Measurements from ENCODE around the gene AKNAD1.

The AKNAD1 gene

GRCh38 chr1:108829498-108829916 lies 27.4 kb downstream of the AKNAD1 start:
- Histone ChIP-seq H3K79me2 (ENCODE audit: control insufficient read depth, insufficient read depth, low read length, unreplicated experiment) (no peaks in the 10 kb centered on the region), H3K4me1 (ENCODE audit: control insufficient read depth, insufficient read depth, low read length, unreplicated experiment) (peaks cover 45% of the 10 kb centered on the region), H3K36me3 (ENCODE audit: insufficient read depth, low read length) (no peaks in the 10 kb centered on the region), H3K27ac (ENCODE audit: low read depth, low read length) (peak overlapping the region; percentile 99), H3K4me3 (ENCODE audit: low read depth, low read length) (peak overlapping the region; percentile 52), H3K27me3 (ENCODE audit: insufficient read depth, low read length) (no peaks in the 10 kb centered on the region), H2AFZ (ENCODE audit: low read length, unreplicated experiment) (no peak overlapping the region)

- H3K27ac ChIP-seq (ENCODE audit: low read depth, low read length): peak overlapping the region; percentile 99
- H3K79me2 ChIP-seq (ENCODE audit: control insufficient read depth, insufficient read depth, low read length, unreplicated experiment): no peaks in the 10 kb centered on the region
- H3K4me3 ChIP-seq (ENCODE audit: low read depth, low read length): peak overlapping the region; percentile 46
- H3K36me3 ChIP-seq (ENCODE audit: insufficient read depth, low read length): no peaks in the 10 kb centered on the region
- H3K4me1 ChIP-seq (ENCODE audit: control insufficient read depth, insufficient read depth, low read length, unreplicated experiment): peaks cover 45% of the 10 kb centered on the region
- peak overlapping the region; percentile 59 for H2AFZ ChIP-seq (ENCODE audit: low read length, unreplicated experiment)
- no peaks in the 10 kb centered on the region for H3K27me3 ChIP-seq (ENCODE audit: insufficient read depth, low read length)
Observed at GRCh38 chr1:108828074-108828961, 28.6 kb downstream of the AKNAD1 start.

GRCh38 chr1:108826081-108826635 lies 30.7 kb downstream of the AKNAD1 start:
- Histone ChIP-seq H2AFZ (ENCODE audit: low read length, unreplicated experiment) (no peak overlapping the region), H3K79me2 (ENCODE audit: control insufficient read depth, insufficient read depth, low read length, unreplicated experiment) (no peaks in the 10 kb centered on the region)

GRCh38 chr1:108824051-108824450 lies 32.8 kb downstream of the AKNAD1 start:
- H3K36me3 ChIP-seq (ENCODE audit: insufficient read depth, low read length): no peaks in the 10 kb centered on the region
- no peaks in the 10 kb centered on the region for H3K27me3 ChIP-seq (ENCODE audit: insufficient read depth, low read length)
- H3K4me1 ChIP-seq (ENCODE audit: control insufficient read depth, insufficient read depth, low read length, unreplicated experiment): peaks cover 13% of the 10 kb centered on the region
- no peak overlapping the region for H2AFZ ChIP-seq (ENCODE audit: low read length, unreplicated experiment)
- no peak overlapping the region for H3K4me3 ChIP-seq (ENCODE audit: low read depth, low read length)
- H3K79me2 ChIP-seq (ENCODE audit: control insufficient read depth, insufficient read depth, low read length, unreplicated experiment): no peaks in the 10 kb centered on the region
- H3K27ac ChIP-seq (ENCODE audit: low read depth, low read length): no peak overlapping the region

More at GRCh38 chr1:108826081-108826635, 30.7 kb downstream of the AKNAD1 start:
- no peak overlapping the region for H3K4me3 ChIP-seq (ENCODE audit: low read depth, low read length)
- peaks cover 33% of the 10 kb centered on the region for H3K4me1 ChIP-seq (ENCODE audit: control insufficient read depth, insufficient read depth, low read length, unreplicated experiment)
- no peaks in the 10 kb centered on the region for H3K27me3 ChIP-seq (ENCODE audit: insufficient read depth, low read length)
- no peaks in the 10 kb centered on the region for H3K36me3 ChIP-seq (ENCODE audit: insufficient read depth, low read length)
- no peak overlapping the region for H3K27ac ChIP-seq (ENCODE audit: low read depth, low read length)

GRCh38 chr1:108823632-108824031 lies 33.3 kb downstream of the AKNAD1 start:
- H3K4me1 ChIP-seq (ENCODE audit: control insufficient read depth, insufficient read depth, low read length, unreplicated experiment): peaks cover 9% of the 10 kb centered on the region
- no peaks in the 10 kb centered on the region for H3K79me2 ChIP-seq (ENCODE audit: control insufficient read depth, insufficient read depth, low read length, unreplicated experiment)
- H3K27ac ChIP-seq (ENCODE audit: low read depth, low read length): no peak overlapping the region

GRCh38 chr1:108819878-108820277 lies 37.0 kb downstream of the AKNAD1 start:
- no peak overlapping the region for H3K27ac ChIP-seq (ENCODE audit: low read depth, low read length)
- H3K36me3 ChIP-seq (ENCODE audit: insufficient read depth, low read length): no peaks in the 10 kb centered on the region
- H3K79me2 ChIP-seq (ENCODE audit: control insufficient read depth, insufficient read depth, low read length, unreplicated experiment): no peaks in the 10 kb centered on the region
- H3K27me3 ChIP-seq (ENCODE audit: insufficient read depth, low read length): no peaks in the 10 kb centered on the region
- no peak overlapping the region for H2AFZ ChIP-seq (ENCODE audit: low read length, unreplicated experiment)
- H3K4me3 ChIP-seq (ENCODE audit: low read depth, low read length): no peak overlapping the region
- H3K4me1 ChIP-seq (ENCODE audit: control insufficient read depth, insufficient read depth, low read length, unreplicated experiment): peaks cover 26% of the 10 kb centered on the region

More at GRCh38 chr1:108823632-108824031, 33.3 kb downstream of the AKNAD1 start:
- Histone ChIP-seq H3K4me3 (ENCODE audit: low read depth, low read length) (no peak overlapping the region), H3K27me3 (ENCODE audit: insufficient read depth, low read length) (no peaks in the 10 kb centered on the region), H2AFZ (ENCODE audit: low read length, unreplicated experiment) (no peak overlapping the region), H3K36me3 (ENCODE audit: insufficient read depth, low read length) (no peaks in the 10 kb centered on the region)

GRCh38 chr1:108817811-108818210 lies 39.1 kb downstream of the AKNAD1 start:
- Histone ChIP-seq H3K27me3 (ENCODE audit: insufficient read depth, low read length) (no peaks in the 10 kb centered on the region), H3K4me3 (ENCODE audit: low read depth, low read length) (no peak overlapping the region), H3K27ac (ENCODE audit: low read depth, low read length) (peak overlapping the region; percentile 68; the same call in 1 of the 2 replicates), H3K36me3 (ENCODE audit: insufficient read depth, low read length) (no peaks in the 10 kb centered on the region), H3K79me2 (ENCODE audit: control insufficient read depth, insufficient read depth, low read length, unreplicated experiment) (no peaks in the 10 kb centered on the region), H2AFZ (ENCODE audit: low read length, unreplicated experiment) (no peak overlapping the region), H3K4me1 (ENCODE audit: control insufficient read depth, insufficient read depth, low read length, unreplicated experiment) (peaks cover 31% of the 10 kb centered on the region)

- H3K27ac ChIP-seq (ENCODE audit: low read depth, low read length): peak overlapping the region; percentile 96
- no peaks in the 10 kb centered on the region for H3K27me3 ChIP-seq (ENCODE audit: insufficient read depth, low read length)
- H3K4me1 ChIP-seq (ENCODE audit: control insufficient read depth, insufficient read depth, low read length, unreplicated experiment): peaks cover 31% of the 10 kb centered on the region
- H3K79me2 ChIP-seq (ENCODE audit: control insufficient read depth, insufficient read depth, low read length, unreplicated experiment): no peaks in the 10 kb centered on the region
- H2AFZ ChIP-seq (ENCODE audit: low read length, unreplicated experiment): peak overlapping the region; percentile 54
- peak overlapping the region; percentile 68 for H3K4me3 ChIP-seq (ENCODE audit: low read depth, low read length)
- H3K36me3 ChIP-seq (ENCODE audit: insufficient read depth, low read length): no peaks in the 10 kb centered on the region
Observed at GRCh38 chr1:108817016-108817415, 39.9 kb downstream of the AKNAD1 start.

- Histone ChIP-seq H2AFZ (ENCODE audit: low read length, unreplicated experiment) (peak overlapping the region; percentile 79), H3K4me3 (ENCODE audit: low read depth, low read length) (peak overlapping the region; percentile 68), H3K4me1 (ENCODE audit: control insufficient read depth, insufficient read depth, low read length, unreplicated experiment) (peaks cover 31% of the 10 kb centered on the region), H3K36me3 (ENCODE audit: insufficient read depth, low read length) (no peaks in the 10 kb centered on the region), H3K79me2 (ENCODE audit: control insufficient read depth, insufficient read depth, low read length, unreplicated experiment) (no peaks in the 10 kb centered on the region), H3K27me3 (ENCODE audit: insufficient read depth, low read length) (no peaks in the 10 kb centered on the region), H3K27ac (ENCODE audit: low read depth, low read length) (peak overlapping the region; percentile 96)
Observed at GRCh38 chr1:108816049-108816893, 40.6 kb downstream of the AKNAD1 start.

- H3K27me3 ChIP-seq (ENCODE audit: insufficient read depth, low read length): no peaks in the 10 kb centered on the region
- H3K27ac ChIP-seq (ENCODE audit: low read depth, low read length): peak overlapping the region; percentile 96
- no peak overlapping the region for H3K4me3 ChIP-seq (ENCODE audit: low read depth, low read length)
- H3K79me2 ChIP-seq (ENCODE audit: control insufficient read depth, insufficient read depth, low read length, unreplicated experiment): no peaks in the 10 kb centered on the region
- no peak overlapping the region for H2AFZ ChIP-seq (ENCODE audit: low read length, unreplicated experiment)
- no peaks in the 10 kb centered on the region for H3K36me3 ChIP-seq (ENCODE audit: insufficient read depth, low read length)
- peaks cover 31% of the 10 kb centered on the region for H3K4me1 ChIP-seq (ENCODE audit: control insufficient read depth, insufficient read depth, low read length, unreplicated experiment)
Observed at GRCh38 chr1:108815566-108815965, 41.3 kb downstream of the AKNAD1 start.
